ENCODE measurements around the gene PRKG1. TPM values are rescaled to one million over a fixed set of nuclear protein-coding genes. Genes with fewer than 3 reads are reported as not detected.

Gene PRKG1
- total and polyA plus RNA-seq, 4 donors, result 0.46 to 5.1 (median 1.5) TPM

DNA sequence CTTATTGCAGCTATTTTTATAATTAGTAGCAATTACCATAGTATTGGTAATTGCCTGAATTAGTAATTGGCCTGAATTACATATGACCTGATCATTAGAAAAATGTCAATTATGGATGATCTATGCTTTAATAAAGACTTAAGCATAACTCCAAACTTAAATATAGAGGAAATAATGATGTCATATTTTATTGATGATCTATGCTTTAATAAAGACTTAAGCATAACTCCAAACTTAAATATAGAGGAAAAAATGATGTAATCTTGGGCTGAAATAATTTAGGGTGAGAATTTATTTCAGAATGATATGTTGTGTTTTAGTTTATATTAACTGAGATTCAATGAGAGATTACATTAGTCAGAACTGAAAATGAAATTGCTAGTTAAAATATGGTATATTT, 973.8 kb downstream of the PRKG1 start:
- no peak overlapping the region for H3K4me3 ChIP-seq (ENCODE audit: low read depth in 1 of 3, low read length in 3 of 3)
- DNase-seq (ENCODE audit: low spot score), result no peak
- TF ChIP-seq FOXA1 (IDR thresholded peaks at IDR 0.05) (no peak), FOXA2 (IDR thresholded peaks at IDR 0.05) (no peak)
- TF ChIP-seq, protein P1, sequence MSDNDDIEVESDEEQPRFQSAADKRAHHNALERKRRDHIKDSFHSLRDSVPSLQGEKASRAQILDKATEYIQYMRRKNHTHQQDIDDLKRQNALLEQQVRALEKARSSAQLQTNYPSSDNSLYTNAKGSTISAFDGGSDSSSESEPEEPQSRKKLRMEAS (IDR thresholded peaks at IDR 0.05), result no peak

GRCh38 chr10:52050429-52051047, 976.3 kb downstream of the PRKG1 start:
- no peak overlapping the region for H3K4me3 ChIP-seq (ENCODE audit: low read depth in 1 of 3, low read length in 3 of 3)
- no peak overlapping the region for H3K27ac ChIP-seq (ENCODE audit: low read depth in 1 of 2, low read length in 2 of 2)
- no peak for DNase-seq (ENCODE audit: low spot score)
- no peaks in the 10 kb centered on the region for H3K27me3 ChIP-seq (ENCODE audit: control insufficient read depth in 4 of 4, insufficient read depth in 4 of 4, low read length in 3 of 4)
- H3K36me3 ChIP-seq (ENCODE audit: control insufficient read depth in 4 of 4, insufficient read depth in 3 of 4, low read depth in 1 of 4, low read length in 3 of 4), result no peaks in the 10 kb centered on the region
- WGBS, result 66% methylated on average over 3 of the region's 3 CpGs
- no peaks in the 10 kb centered on the region for H3K9me3 ChIP-seq (ENCODE audit: control insufficient read depth in 4 of 4, low read length in 3 of 4)
- TF ChIP-seq TAF1 (conservative IDR thresholded peaks at IDR 0.05) (no peak), RXRA (IDR thresholded peaks at IDR 0.05) (no peak), HNF4A (conservative IDR thresholded peaks at IDR 0.05) (no peak), EGR1 (IDR thresholded peaks at IDR 0.05; ENCODE audit: low read depth in 2 of 2) (no peak), RAD21 (IDR thresholded peaks at IDR 0.05) (no peak), CTCF (IDR thresholded peaks at IDR 0.05; ENCODE audit: low read depth, low read length, missing input control) (no peak), FOXA1 (IDR thresholded peaks at IDR 0.05) (no peak), GABPA (IDR thresholded peaks at IDR 0.05 in 1 of 2, conservative IDR thresholded peaks at IDR 0.05 in 1 of 2) (no peak), SP1 (IDR thresholded peaks at IDR 0.05) (no peak), JUND (IDR thresholded peaks at IDR 0.05) (no peak), HNF4G (IDR thresholded peaks at IDR 0.05) (no peak), NR2F2 (IDR thresholded peaks at IDR 0.05) (no peak), FOXA2 (IDR thresholded peaks at IDR 0.05) (no peak), YY1 (IDR thresholded peaks at IDR 0.05) (no peak)
- TF ChIP-seq, protein P2, sequence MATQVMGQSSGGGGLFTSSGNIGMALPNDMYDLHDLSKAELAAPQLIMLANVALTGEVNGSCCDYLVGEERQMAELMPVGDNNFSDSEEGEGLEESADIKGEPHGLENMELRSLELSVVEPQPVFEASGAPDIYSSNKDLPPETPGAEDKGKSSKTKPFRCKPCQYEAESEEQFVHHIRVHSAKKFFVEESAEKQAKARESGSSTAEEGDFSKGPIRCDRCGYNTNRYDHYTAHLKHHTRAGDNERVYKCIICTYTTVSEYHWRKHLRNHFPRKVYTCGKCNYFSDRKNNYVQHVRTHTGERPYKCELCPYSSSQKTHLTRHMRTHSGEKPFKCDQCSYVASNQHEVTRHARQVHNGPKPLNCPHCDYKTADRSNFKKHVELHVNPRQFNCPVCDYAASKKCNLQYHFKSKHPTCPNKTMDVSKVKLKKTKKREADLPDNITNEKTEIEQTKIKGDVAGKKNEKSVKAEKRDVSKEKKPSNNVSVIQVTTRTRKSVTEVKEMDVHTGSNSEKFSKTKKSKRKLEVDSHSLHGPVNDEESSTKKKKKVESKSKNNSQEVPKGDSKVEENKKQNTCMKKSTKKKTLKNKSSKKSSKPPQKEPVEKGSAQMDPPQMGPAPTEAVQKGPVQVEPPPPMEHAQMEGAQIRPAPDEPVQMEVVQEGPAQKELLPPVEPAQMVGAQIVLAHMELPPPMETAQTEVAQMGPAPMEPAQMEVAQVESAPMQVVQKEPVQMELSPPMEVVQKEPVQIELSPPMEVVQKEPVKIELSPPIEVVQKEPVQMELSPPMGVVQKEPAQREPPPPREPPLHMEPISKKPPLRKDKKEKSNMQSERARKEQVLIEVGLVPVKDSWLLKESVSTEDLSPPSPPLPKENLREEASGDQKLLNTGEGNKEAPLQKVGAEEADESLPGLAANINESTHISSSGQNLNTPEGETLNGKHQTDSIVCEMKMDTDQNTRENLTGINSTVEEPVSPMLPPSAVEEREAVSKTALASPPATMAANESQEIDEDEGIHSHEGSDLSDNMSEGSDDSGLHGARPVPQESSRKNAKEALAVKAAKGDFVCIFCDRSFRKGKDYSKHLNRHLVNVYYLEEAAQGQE (IDR thresholded peaks at IDR 0.05), result no peak
- TF ChIP-seq, protein P3, sequence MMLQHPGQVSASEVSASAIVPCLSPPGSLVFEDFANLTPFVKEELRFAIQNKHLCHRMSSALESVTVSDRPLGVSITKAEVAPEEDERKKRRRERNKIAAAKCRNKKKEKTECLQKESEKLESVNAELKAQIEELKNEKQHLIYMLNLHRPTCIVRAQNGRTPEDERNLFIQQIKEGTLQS (IDR thresholded peaks at IDR 0.05), result no peak
- TF ChIP-seq, protein P4, sequence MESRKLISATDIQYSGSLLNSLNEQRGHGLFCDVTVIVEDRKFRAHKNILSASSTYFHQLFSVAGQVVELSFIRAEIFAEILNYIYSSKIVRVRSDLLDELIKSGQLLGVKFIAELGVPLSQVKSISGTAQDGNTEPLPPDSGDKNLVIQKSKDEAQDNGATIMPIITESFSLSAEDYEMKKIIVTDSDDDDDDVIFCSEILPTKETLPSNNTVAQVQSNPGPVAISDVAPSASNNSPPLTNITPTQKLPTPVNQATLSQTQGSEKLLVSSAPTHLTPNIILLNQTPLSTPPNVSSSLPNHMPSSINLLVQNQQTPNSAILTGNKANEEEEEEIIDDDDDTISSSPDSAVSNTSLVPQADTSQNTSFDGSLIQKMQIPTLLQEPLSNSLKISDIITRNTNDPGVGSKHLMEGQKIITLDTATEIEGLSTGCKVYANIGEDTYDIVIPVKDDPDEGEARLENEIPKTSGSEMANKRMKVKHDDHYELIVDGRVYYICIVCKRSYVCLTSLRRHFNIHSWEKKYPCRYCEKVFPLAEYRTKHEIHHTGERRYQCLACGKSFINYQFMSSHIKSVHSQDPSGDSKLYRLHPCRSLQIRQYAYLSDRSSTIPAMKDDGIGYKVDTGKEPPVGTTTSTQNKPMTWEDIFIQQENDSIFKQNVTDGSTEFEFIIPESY (IDR thresholded peaks at IDR 0.05), result no peak
- TF ChIP-seq, protein P1 (IDR thresholded peaks at IDR 0.05), result no peak
- no peak overlapping the region for H3K9ac ChIP-seq (ENCODE audit: low read depth in 1 of 2, low read length in 2 of 2)
- no peaks in the 10 kb centered on the region for H3K4me1 ChIP-seq (ENCODE audit: control insufficient read depth in 4 of 4, insufficient read depth in 4 of 4, low read length in 3 of 4)

More for the DNA sequence above, 973.8 kb downstream of the PRKG1 start:
- H3K36me3 ChIP-seq (ENCODE audit: control insufficient read depth in 4 of 4, insufficient read depth in 3 of 4, low read depth in 1 of 4, low read length in 3 of 4), result no peaks in the 10 kb centered on the region
- no peak overlapping the region for H3K9ac ChIP-seq (ENCODE audit: low read depth in 1 of 2, low read length in 2 of 2)
- H3K9me3 ChIP-seq (ENCODE audit: control insufficient read depth in 4 of 4, low read length in 3 of 4), result no peaks in the 10 kb centered on the region
- no peak overlapping the region for H3K27ac ChIP-seq (ENCODE audit: low read depth in 1 of 2, low read length in 2 of 2)
- no peaks in the 10 kb centered on the region for H3K4me1 ChIP-seq (ENCODE audit: control insufficient read depth in 4 of 4, insufficient read depth in 4 of 4, low read length in 3 of 4)
- no peaks in the 10 kb centered on the region for H3K27me3 ChIP-seq (ENCODE audit: control insufficient read depth in 4 of 4, insufficient read depth in 4 of 4, low read length in 3 of 4)
